Loucy (cell line): ENCODE measurements around the gene CELF2.

Experiments
- CTCF ChIP-seq: fragments of 200-600 bp; sonication (generic); conservative IDR thresholded peaks from 2 replicates; pipeline ENCODE4 v1.5.1; 2014; ENCODE audit warnings: mild to moderate bottlenecking, antibody characterized with exemption, low read length
- EZH2phosphoT487 ChIP-seq: fragments of 200-600 bp; IDR thresholded peaks from 2 replicates; pipeline ENCODE4 v1.6.1; 2018; ENCODE audit warnings: antibody characterized with exemption, mild to moderate bottlenecking, moderate library complexity, borderline replicate concordance

DNA sequence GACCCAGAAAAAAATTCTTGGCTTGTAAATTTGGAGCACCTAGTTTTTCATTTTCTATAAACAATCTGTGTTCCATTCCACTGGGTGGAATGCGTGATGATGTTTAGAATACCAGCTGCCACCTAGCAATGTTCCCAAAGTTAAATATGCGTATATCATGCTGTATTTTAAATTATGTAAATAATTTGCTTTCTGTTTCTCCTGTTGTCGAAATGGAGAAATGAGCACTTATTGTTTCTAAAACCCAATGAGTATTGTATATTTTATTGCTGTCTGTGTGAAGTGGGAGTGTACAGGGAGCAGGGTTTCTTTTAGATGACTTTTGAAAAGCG, 49.4 kb upstream of the CELF2 start:
- no peak for TF ChIP-seq CTCF
- TF ChIP-seq EZH2phosphoT487, result no peak
